ENCODE data around the gene ANAPC13.

DNA sequence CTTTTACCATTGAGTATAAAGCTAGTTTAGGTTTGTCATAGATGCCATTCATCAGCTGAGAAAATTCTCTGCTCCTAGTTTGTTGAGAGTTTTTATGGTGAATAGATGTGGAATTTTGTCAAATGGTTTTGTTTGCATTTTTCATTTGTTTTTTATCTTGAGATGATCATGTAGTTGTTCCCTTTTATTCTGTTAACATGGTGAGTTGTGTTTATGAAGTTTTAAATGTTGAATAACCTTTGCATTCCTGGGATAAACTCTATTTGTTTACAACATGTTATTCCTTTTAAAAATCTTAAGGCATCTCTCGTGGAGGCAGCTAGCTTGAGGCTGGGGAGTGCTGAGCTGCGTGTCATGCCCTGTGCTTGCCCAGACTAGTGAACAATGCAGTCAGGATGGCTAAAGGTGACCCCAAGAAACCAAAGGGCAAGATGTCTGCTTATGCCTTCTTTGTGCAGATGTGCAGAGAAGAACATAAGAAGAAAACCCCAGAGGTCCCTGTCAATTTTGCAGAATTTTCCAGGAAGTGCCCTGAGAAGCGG lies 48.5 kb downstream of the ANAPC13 start:
- TF ChIP-seq, protein P1, sequence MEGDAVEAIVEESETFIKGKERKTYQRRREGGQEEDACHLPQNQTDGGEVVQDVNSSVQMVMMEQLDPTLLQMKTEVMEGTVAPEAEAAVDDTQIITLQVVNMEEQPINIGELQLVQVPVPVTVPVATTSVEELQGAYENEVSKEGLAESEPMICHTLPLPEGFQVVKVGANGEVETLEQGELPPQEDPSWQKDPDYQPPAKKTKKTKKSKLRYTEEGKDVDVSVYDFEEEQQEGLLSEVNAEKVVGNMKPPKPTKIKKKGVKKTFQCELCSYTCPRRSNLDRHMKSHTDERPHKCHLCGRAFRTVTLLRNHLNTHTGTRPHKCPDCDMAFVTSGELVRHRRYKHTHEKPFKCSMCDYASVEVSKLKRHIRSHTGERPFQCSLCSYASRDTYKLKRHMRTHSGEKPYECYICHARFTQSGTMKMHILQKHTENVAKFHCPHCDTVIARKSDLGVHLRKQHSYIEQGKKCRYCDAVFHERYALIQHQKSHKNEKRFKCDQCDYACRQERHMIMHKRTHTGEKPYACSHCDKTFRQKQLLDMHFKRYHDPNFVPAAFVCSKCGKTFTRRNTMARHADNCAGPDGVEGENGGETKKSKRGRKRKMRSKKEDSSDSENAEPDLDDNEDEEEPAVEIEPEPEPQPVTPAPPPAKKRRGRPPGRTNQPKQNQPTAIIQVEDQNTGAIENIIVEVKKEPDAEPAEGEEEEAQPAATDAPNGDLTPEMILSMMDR (conservative IDR thresholded peaks at IDR 0.05; ENCODE audit: low read depth, low read length): no peak
- no peak for TF ChIP-seq CHD1 (IDR thresholded peaks at IDR 0.05; ENCODE audit: low read depth, low read length)
- TF ChIP-seq MXI1 (IDR thresholded peaks at IDR 0.05; ENCODE audit: borderline replicate concordance, low read depth, low read length): no peak
- no peak for TF ChIP-seq FOS (IDR thresholded peaks at IDR 0.05; ENCODE audit: low read depth, low read length)
- TF ChIP-seq, protein P2, sequence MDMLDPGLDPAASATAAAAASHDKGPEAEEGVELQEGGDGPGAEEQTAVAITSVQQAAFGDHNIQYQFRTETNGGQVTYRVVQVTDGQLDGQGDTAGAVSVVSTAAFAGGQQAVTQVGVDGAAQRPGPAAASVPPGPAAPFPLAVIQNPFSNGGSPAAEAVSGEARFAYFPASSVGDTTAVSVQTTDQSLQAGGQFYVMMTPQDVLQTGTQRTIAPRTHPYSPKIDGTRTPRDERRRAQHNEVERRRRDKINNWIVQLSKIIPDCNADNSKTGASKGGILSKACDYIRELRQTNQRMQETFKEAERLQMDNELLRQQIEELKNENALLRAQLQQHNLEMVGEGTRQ (IDR thresholded peaks at IDR 0.05; ENCODE audit: low read depth, low read length): no peak
- no peak for TF ChIP-seq POLR2A (IDR thresholded peaks at IDR 0.05; ENCODE audit: low read depth, low read length)
- no peak for TF ChIP-seq RAD21 (IDR thresholded peaks at IDR 0.05; ENCODE audit: low read length)
- TF ChIP-seq CEBPB (IDR thresholded peaks at IDR 0.05; ENCODE audit: low read depth, low read length): no peak
- no peak for TF ChIP-seq SMC3 (IDR thresholded peaks at IDR 0.05; ENCODE audit: low read depth, low read length)
- TF ChIP-seq MAFK (IDR thresholded peaks at IDR 0.05; ENCODE audit: low read depth, low read length): no peak
- no peak for TF ChIP-seq RFX5 (IDR thresholded peaks at IDR 0.05; ENCODE audit: low read depth, low read length)

Data from IMR-90 (cell line).